Putamen (tissue), 1 donor: ENCODE results near the gene CCR8.
"Not testable (repeated sequence)": the region's sequence is repeated elsewhere in the genome, so short reads cannot be mapped to it uniquely, and the experiment has no call there.

Experiments
- DNase-seq: peaks from one replicate; pipeline ENCODE4 v3.0.0-alpha.2; 2016; ENCODE audit warnings: low spot score

Gene CCR8

DNA sequence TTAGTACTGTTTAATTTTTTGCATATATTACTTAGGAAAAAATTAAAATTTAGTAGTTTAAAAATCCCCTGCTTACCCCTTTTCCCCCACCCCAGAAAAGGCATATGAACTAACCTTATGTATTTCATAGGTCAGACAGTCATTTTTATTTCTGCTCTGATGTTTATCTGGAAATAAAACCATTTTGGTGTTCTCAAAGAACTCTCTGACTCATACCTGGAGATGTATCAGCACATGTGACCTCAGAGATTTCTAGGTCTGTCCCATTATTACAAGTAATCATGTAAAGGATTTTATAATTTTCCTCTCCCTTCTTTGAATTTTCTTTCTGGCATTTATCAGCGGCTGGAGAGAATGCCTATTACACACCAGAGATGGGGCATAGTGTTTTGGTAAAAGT is 14.1 kb upstream of the CCR8 start:
- DNase-seq: no peak

DNA sequence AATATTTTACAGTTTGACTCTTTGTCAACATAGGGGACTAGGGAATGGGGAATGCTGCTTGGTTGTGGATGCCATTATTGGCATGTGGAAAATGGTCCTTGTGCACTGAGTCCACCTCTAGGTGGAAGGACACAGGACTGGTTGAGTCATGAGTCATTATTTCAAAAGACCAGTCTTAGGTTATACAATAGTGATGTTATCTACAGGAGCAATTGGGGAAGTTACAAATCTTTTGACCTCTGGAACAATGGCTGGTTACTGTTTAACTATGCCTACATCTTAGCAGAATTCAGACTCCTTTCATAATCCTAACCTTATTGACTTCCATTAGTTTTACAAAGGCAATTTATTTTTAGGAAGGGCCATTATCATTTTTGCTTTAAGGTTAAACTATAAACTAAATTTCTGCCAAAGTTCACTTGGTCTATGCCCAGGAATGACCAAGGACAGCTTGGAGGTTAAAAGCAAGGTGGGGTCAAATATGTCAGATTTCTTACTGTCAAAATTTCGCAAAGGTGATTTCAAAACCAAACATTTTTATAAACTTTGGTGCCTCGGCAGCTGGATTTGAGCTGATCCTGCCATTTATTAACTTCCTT is 11.8 kb upstream of the CCR8 start:
- DNase-seq: no peak

DNA sequence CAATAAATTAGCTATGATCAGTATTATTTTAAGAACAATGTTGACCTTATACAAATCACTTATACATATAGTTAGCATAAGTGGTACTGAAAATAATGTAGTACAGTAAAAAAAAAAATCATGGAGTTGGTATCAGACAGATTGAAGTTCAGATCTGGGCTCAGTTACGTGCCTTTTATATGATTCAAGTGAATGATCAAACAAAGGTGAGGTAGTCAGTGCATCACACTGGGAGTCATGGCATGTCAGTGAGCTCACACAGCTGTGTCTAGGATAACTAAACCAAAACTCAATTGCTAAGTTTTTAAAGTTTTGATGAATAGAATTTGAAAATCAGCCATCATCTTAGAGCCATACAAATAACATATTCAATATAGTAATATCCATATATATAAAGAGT is 11.2 kb upstream of the CCR8 start:
- DNase-seq: no peak

DNA sequence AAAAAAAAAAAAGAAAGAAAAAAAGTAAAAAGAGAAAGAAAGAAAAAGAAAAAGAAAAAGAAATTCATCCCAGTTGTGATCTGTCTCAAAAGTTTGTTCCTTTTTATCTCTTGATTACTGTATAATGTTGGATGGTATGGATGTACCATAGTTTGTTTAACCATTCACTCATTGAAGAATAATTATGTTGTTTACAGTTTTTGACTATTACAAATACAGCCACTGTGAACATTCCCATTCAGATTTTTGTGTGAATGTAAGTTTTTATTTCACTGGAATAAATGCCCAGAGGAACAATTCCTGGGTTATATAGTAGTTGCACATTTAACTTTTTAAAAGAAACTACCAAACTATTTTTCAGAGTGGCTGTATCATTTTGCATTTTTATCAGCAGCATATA is 10.3 kb upstream of the CCR8 start:
- no peak for DNase-seq

DNA sequence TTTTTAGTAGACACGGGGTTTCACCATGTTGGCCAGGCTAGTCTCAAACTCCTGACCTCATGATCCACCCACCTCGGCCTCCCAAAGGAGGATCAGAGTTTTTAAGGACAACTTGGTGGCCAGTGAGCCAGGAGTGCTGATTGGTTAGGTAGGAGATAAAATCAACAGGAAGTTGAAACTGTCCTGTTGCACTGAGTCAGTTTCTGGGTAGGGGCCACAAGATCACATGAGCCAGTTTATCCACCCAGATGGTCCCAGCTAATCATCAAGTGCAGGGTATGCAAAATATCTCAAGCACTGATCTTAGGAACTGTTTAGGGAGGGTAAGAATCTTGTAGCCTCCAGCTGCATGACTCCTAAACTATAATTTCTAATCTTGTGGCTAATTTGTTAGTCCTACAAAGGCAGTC is 7.9 kb upstream of the CCR8 start:
- DNase-seq: not testable (repeated sequence)

DNA sequence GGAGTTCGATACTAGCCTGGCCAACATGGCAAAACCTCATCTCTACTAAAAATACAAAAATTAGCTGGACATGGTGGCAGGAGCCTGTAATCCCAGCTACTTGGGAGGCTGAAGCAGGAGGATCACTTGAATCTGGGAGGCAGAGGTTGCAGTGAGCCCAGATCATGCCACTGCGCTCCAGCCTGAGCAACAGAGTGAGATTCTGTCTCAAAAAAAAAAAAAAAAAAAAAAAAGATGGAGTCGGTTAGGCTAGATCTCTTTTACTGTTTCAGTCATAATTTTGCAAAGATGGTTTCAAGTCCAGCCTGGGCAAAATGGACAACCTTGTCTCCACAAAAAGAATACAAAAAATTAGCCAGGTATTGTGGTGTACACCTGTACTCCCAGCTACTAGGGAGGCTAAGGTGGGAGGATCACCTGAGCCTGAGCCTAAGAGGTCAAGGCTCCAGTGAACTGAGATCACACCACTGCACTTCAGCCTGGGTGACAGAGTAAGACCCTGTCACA is 7.2 kb upstream of the CCR8 start:
- not testable (repeated sequence) for DNase-seq

DNA sequence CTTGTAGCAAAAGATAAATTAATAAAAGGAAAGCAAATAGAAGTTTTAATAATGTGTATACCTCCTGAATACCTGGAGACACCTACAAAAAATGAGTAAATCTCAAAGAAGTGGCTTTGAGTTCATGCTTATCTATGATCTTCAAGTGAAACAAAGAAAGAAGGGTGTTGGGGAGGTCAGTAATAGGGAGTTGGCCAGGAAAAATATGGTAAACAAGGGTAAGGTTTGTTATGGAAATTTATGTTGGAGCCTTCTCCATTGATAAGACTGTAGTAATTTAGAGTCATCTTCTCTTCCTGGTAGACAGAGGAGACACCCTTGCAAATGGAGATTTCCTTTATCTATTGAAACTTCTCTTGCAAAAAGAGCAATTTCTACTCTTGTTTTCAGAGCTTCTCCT is 6.6 kb upstream of the CCR8 start:
- no peak for DNase-seq

DNA sequence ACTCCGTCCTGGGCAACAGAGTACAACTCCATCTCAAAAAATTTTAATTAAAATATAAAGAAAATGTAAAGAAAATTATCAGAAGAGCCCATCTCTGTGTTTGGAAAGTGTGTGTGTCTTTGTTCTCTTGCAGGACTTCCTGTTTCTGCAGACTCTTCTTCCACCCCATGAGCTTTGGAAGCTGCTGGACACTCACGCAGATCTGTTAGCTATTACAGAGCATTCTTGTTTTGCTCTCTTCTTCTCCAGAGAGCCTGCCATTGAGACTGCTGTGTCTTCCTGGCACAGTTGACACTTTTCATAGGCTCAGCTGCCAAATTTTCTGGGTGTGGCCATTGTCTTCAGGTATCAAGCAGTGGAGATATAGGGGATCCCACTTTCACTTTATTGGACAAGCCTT is 6.0 kb upstream of the CCR8 start:
- no peak for DNase-seq

DNA sequence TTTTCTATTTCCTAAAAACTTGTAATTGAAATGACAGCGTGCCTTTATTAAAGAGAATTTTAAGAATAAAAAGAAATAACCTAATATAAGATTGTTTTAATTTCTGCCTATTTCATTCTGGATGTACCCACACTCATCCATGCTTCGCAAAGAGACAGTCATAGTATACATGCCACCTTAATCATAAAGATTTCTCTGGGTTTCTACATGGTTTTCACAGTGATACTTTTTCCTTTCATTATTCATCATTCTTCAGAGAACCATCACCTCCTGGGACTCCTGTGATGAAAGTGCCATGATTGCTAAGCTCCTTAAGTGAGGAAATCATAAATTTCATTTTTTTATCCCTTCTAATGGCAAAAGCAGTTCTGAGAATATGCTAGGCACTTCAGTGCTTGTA is 4.3 kb upstream of the CCR8 start:
- DNase-seq: no peak

DNA sequence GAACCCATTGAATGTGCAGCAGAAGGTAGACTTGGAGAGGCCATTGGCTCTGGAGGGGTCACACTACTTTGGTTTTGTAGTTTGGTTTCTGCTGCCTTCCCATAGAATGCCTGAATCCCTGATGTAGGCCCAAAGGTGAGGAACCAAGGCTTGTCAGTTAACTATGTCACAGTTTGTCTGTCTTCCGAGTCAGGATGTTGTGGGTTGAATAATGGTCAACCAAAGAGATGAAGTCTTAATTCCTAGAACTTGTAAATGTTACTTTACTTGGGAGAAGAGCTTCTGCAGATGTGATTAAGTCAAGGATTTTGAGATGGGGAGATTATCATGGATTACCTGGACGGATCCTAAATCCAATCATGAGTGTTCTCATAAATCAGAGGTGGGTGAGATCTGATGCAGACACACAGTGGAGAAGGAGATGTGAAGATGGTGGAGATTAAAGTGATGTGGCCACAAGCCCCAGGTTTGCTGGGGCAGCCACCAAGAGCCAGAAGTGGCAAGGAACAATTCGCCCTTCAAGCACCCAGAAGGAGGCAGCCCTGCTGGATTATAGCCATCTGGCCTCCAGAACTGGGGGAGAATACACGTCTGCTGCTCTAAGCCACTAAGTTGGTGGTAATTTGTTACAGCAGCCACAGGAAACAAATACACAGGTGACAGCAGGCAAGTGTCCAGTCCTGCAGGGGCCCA is 2.3 kb upstream of the CCR8 start:
- no peak for DNase-seq

DNA sequence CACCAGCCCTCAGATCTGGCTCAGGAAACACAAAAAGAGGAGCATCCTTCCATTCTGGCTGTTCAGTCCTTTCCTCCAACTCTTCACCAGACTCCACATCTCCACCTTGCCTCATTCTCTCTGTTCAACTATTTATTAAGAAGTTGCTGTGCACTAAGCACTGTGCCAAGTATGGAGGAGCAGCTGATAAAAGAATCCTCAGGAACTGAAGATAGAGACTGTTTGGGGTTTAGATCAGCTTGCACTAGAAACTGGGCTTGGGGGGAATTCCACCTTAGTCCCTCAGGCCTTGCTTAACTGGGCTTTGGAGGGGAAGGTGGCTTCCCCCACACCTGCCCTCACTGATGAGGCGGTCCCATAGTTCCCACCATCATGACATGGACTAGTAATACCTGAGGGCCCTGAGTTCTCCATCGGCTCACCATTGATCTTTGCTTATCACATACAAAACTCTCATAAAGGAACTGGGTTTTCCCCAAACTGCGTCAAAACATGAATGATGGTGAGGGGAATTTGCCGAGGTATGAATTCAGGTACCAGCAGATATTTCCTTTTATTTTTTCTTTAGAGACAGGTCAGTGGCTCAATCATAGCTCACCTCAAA is 1.7 kb upstream of the CCR8 start:
- no peak for DNase-seq

DNA sequence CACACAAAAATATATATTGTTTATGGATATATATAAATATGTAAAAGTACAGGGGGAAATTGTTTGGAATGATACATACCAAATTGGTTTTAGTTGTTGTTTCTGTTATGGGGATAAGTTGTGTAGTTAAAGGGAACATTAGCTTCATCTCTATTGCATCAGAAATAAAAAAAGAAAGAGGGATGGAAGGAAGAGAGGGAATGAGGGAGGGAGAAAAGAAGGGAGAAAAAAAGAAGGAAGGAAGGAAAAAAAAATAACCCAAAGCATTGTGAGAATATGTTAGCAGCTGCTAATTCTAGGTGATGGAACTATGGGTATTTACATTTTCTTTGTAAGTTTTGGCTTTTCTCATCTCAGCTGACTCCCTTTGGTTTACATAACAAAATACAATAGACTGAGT is 1.3 kb downstream of the CCR8 start:
- no peak for DNase-seq

DNA sequence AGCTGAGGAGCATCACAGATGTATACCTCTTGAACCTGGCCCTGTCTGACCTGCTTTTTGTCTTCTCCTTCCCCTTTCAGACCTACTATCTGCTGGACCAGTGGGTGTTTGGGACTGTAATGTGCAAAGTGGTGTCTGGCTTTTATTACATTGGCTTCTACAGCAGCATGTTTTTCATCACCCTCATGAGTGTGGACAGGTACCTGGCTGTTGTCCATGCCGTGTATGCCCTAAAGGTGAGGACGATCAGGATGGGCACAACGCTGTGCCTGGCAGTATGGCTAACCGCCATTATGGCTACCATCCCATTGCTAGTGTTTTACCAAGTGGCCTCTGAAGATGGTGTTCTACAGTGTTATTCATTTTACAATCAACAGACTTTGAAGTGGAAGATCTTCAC is 3.0 kb downstream of the CCR8 start:
- DNase-seq: no peak

DNA sequence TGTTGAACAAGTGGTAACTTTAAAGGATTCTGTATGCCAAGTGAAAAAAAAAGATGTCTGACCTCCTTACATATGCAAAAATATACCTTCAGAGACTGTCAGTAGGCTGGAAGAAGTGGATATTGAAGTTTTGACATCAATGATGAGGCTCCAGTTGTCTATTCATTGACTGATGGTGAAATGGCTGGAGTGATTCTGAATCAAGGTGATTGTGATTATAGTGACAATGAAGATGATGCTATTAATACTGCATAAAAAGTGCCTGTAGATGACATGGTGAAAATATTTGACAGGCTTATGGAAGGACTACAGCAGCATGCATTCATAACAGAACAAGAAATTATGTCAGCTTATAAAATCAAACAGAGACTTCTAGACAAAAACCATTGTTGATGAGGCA is 4.1 kb downstream of the CCR8 start:
- DNase-seq: no peak

DNA sequence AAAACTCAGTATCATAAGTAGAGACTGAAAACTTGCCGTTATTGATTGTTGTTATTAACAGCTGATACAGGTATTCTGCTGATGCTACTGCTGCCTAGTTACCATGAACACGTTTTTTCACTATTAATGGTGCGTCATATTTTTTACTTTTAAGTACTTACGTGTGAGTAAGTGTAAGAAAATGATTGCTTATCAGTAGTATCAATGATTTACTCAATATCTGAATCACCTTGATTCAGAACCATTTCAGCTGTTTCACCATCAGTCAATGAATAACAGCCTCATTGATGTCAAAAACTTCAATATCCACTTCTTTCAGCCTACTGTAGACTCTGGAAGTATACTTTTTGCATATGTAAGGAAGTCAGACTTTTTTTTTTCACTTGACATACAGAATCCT is 4.7 kb downstream of the CCR8 start:
- DNase-seq: no peak

DNA sequence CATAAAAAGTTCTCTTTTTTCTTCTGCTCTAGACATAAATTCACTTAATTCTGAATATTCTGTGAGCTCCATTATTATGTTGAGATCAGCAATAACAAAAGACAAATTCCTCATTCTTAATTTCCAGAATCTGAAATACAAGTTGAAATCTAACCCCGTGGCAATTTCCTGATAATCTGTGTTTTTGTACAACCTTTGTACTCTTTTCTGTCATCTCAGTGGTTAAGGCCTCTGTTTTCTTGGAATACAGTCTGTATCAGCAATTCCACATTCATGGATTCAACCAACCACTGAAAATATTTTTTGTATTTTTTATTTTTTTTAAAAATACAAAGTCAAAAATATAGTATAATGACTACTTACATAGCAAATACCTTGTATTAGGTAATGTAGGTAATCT is 8.7 kb downstream of the CCR8 start:
- DNase-seq: no peak

DNA sequence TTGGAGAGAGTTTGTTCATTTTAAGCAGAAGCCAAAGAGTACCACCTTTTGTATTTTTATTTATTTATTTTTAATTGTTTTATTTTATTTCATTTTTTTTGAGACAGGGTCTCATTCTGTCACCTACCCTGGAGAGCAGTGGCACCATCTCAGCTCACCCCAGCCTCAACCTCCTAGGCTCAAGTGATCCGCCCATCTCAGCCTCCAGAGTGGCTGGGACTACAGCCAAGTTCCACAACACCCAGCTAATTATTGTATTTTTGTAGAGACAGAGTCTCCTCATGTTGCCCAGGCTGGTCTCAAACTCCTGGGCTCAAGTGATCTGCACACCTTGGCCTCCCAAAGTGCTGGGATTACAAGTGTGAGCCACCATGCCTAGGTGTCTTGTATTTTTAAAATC is 9.6 kb downstream of the CCR8 start:
- DNase-seq: no peak

DNA sequence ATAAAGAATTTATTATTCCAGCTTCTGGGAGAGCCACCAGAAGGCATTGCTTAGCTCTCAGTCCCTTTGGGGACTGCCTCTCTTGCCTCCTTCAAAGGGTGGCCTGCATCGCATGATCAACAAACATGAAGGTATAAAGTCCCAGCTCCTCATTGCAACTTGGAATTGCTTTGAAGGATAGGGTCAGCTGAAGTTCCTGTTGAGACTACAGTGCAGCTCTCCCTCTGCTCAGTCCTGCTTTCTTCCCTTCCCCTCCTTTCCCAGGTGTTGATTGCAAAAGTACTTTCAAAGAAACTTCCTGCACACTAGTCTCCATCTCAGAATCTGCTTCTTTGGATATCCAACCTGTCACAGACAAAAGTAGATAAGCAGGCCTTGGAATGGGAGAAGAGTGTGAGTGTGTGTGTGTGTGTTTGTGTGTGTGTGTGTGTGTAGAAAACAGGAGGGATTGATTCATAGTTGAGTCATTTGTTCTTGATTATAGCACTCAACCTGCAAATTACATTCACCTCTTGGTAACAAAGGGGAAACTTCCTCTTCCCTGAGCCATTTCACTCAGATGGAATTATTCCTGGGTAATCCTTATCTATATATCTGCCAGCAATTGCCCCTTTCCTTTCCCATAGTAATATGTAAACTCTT is 13.7 kb downstream of the CCR8 start:
- DNase-seq: no peak

DNA sequence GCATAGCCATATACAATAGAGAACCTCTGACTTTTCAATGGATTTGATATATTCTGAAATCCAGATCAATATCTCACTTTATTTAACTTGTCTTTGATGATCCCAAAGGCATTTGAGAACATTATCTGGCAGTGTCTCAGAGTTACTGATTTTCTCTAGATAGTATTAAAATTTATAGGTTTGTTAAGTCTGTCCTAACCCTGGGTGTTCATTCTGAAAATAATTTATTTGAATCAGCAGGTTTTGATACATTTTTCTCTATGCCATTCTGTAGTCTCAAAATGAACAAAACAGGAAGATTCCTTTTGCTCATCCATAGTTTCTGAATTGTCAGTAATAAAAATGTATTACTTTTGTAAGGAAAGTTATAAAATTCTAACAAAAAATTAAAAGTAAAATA is 14.3 kb downstream of the CCR8 start:
- no peak for DNase-seq

DNA sequence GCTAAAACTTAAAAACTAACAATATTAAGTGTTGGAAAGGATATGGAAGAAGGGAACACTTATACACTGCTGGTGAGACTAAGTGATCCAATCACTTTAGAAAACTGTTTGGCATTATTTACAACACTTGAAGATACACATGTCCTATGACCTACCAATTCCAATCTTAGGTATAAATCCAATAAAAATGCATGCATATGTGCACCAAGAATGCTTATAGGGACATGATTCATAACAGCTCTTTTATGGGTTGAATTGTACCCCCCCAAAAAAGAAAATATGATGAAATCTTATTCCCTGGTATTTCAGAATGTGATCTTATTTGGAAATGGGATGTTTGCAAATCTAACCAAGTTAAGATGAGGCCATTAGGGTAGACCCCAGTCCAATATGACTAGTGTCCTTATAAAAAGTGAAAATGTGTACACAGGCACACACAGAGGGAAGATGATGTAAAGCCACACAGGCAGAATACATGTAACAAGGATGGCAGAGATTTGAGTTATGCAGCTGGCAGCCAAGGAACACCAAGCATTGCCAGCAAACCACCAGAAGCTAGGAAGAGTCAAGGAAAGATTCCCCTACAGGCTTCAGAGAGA is 15.3 kb downstream of the CCR8 start:
- no peak for DNase-seq

DNA sequence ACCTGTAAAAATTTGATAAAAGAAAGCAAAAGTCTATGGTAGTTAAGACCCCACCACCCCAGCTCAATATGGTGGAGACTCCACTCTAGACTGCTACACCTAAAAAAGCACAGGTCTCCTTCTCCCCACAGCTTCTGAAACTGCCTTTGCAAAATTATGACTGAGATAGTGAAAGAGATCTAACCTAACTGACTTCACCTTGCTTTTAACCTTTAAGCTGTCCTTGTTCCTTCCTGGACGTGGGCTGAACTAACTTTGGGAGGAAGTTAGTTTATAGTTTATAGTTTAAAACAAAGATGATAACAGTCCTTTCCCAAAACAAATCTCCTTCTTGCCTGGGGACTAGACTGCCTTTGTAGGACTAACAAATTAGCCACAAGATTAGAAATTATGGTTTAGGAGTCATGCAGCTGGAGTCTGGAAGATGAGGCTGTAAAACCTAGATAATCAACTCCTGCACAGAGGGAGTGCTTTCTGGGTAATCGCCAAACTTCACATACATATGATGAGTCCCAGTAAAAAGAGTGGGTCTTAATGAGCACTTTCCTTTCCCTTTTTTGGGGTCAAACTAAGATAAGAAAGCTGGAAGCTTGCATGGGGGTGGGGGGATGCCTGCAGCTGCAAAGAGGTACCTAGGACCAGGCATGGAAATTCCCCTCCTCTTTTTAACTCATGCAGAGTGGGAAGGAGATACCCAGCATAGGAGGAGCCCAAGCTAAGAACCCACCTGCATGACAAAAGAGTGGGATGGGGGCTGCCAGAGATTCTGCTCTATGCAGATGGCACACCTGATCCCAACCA is 17.5 kb downstream of the CCR8 start:
- DNase-seq: no peak

DNA sequence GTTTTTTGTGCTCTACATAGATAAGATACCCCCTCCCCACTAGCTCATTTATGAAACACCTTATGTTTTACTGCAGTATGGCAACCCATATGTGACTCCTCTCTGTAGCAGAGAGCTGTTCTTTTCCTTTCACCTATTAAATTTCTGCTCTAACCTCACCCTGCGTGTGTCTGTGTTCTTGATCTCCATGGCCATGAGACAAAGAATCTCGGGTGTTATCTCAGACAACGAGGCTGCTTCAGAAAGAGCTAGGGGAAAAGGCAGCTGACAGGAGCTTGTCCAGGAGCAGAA is 18.0 kb downstream of the CCR8 start:
- no peak for DNase-seq
